ENCODE data around the gene KCNJ4.

Gene KCNJ4

GRCh38 chr22:38426628-38427027 is 28.4 kb downstream of the KCNJ4 start:
- no peaks in the 10 kb centered on the region for H3K36me3 ChIP-seq
- TF ChIP-seq CTCF (IDR thresholded peaks at IDR 0.05): no peak
- no peak overlapping the region for H3K27ac ChIP-seq
- H3K9me3 ChIP-seq: no peaks in the 10 kb centered on the region
- H3K4me1 ChIP-seq (ENCODE audit: control insufficient read depth in 1 of 2, insufficient read depth in 1 of 2, low read depth in 1 of 2, low read length in 1 of 2): peaks cover 0 to 10% of the 10 kb centered on the region in 2 experiments
- no peaks in the 10 kb centered on the region for H3K27me3 ChIP-seq
- no peak overlapping the region for H3K4me3 ChIP-seq (ENCODE audit: low read depth in 1 of 2, low read length in 1 of 2)

- H3K27ac ChIP-seq: no peak overlapping the region
- H3K4me1 ChIP-seq (ENCODE audit: control insufficient read depth in 1 of 2, insufficient read depth in 1 of 2, low read depth in 1 of 2, low read length in 1 of 2): peaks cover 0 to 10% of the 10 kb centered on the region in 2 experiments
- no peak overlapping the region for H3K4me3 ChIP-seq (ENCODE audit: low read depth in 1 of 2, low read length in 1 of 2)
- no peaks in the 10 kb centered on the region for H3K9me3 ChIP-seq
- no peak for TF ChIP-seq CTCF (IDR thresholded peaks at IDR 0.05)
- no peaks in the 10 kb centered on the region for H3K36me3 ChIP-seq
- no peaks in the 10 kb centered on the region for H3K27me3 ChIP-seq
These were observed 30.4 kb downstream of the KCNJ4 start for GRCh38 chr22:38424525-38425080.

GRCh38 chr22:38423512-38424503 is 31.2 kb downstream of the KCNJ4 start:
- H3K36me3 ChIP-seq: no peaks in the 10 kb centered on the region
- H3K27ac ChIP-seq: no peak overlapping the region
- TF ChIP-seq CTCF (IDR thresholded peaks at IDR 0.05): no peak
- no peaks in the 10 kb centered on the region for H3K9me3 ChIP-seq
- peaks cover 0 to 10% of the 10 kb centered on the region in 2 experiments for H3K4me1 ChIP-seq (ENCODE audit: control insufficient read depth in 1 of 2, insufficient read depth in 1 of 2, low read depth in 1 of 2, low read length in 1 of 2)
- no peaks in the 10 kb centered on the region for H3K27me3 ChIP-seq
- no peak overlapping the region for H3K4me3 ChIP-seq (ENCODE audit: low read depth in 1 of 2, low read length in 1 of 2)

- Histone ChIP-seq H3K4me3 (ENCODE audit: low read depth in 1 of 2, low read length in 1 of 2) (no peak overlapping the region), H3K36me3 (no peaks in the 10 kb centered on the region), H3K9me3 (no peaks in the 10 kb centered on the region), H3K27ac (no peak overlapping the region), H3K27me3 (no peaks in the 10 kb centered on the region), H3K4me1 (ENCODE audit: control insufficient read depth in 1 of 2, insufficient read depth in 1 of 2, low read depth in 1 of 2, low read length in 1 of 2) (peaks cover 0 to 10% of the 10 kb centered on the region in 2 experiments)
- no peak for TF ChIP-seq CTCF (IDR thresholded peaks at IDR 0.05)
These were observed 32.1 kb downstream of the KCNJ4 start for GRCh38 chr22:38422611-38423511.

- Histone ChIP-seq H3K27ac (no peak overlapping the region), H3K4me3 (ENCODE audit: low read depth in 1 of 2, low read length in 1 of 2) (no peak overlapping the region), H3K4me1 (ENCODE audit: control insufficient read depth in 1 of 2, insufficient read depth in 1 of 2, low read depth in 1 of 2, low read length in 1 of 2) (peaks cover 0 to 10% of the 10 kb centered on the region in 2 experiments), H3K9me3 (no peaks in the 10 kb centered on the region), H3K36me3 (no peaks in the 10 kb centered on the region), H3K27me3 (no peaks in the 10 kb centered on the region)
- no peak for TF ChIP-seq CTCF (IDR thresholded peaks at IDR 0.05)
These were observed 34.3 kb downstream of the KCNJ4 start for GRCh38 chr22:38420734-38421133.
